ENCODE data around the gene CPT1A. TPM values are rescaled to one million over a fixed set of nuclear protein-coding genes. Genes with fewer than 3 reads are reported as not detected.

Gene CPT1A
- total and polyA plus RNA-seq, 10 of the 15 experiments (the other 5 are each of a cell fraction or from before 2014, with no cell fraction given), result 1.1 to 17.5 (median 6.0) TPM

GRCh38 chr11:68831124-68831523, 10.6 kb downstream of the CPT1A start:
- peaks cover 3% of the 10 kb centered on the region; the same call in 1 of the 2 replicates for H3K79me2 ChIP-seq (ENCODE audit: control insufficient read depth, insufficient read depth, low read length)
- ChIA-PET CTCF (no interaction called here), POLR2A (no interaction called here), RAD21 (ENCODE audit: unreplicated experiment) (no interaction called here), SMC1A (ENCODE audit: uncharacterized antibody, unreplicated experiment) (no interaction called here)
- no peaks in the 10 kb centered on the region for H3K27me3 ChIP-seq (replicated peaks in 1 of 2; ENCODE audit: control insufficient read depth in 2 of 2, insufficient read depth in 2 of 2, low read length in 1 of 2)
- H4K20me1 ChIP-seq (ENCODE audit: control insufficient read depth, insufficient read depth), result no peaks in the 10 kb centered on the region
- intact Hi-C loops (cut with micrococcal nuclease; ENCODE audit: unreplicated experiment) (no loop called here), in situ Hi-C loops (cut with MboI) (no loop called here)
- ATAC-seq, result no peak
- no peaks in the 10 kb centered on the region for H3K36me3 ChIP-seq (ENCODE audit: control insufficient read depth in 2 of 2, insufficient read depth in 2 of 2, low read length in 1 of 2)
- H3K4me3 ChIP-seq, result no peak overlapping the region
- H3K4me1 ChIP-seq (ENCODE audit: control insufficient read depth, insufficient read depth, low read length), result peaks cover 13% of the 10 kb centered on the region
- no TSS peak for BruUV-seq (replicated peaks)
- H2AFZ ChIP-seq (ENCODE audit: control insufficient read depth, low read depth, low read length), result no peak overlapping the region
- H3K4me2 ChIP-seq (ENCODE audit: control insufficient read depth, insufficient read depth), result no peak overlapping the region
- no peak for DNase-seq (ENCODE audit: low read depth, low spot score)
- no peak overlapping the region for H3K27ac ChIP-seq (ENCODE audit: control insufficient read depth, insufficient read depth)
- no peak for FAIRE-seq
- TF ChIP-seq ZZZ3 (IDR thresholded peaks at IDR 0.05; ENCODE audit: control insufficient read depth, insufficient read length, low read depth), result no peak
- TF ChIP-seq NRF1 (conservative IDR thresholded peaks at IDR 0.05; ENCODE audit: low read depth, low read length), result no peak
- TF ChIP-seq ETV6 (conservative IDR thresholded peaks at IDR 0.05 in 1 of 2, IDR thresholded peaks at IDR 0.05 in 1 of 2; ENCODE audit: borderline replicate concordance in 1 of 2, low read depth in 1 of 2), result no peak
- TF ChIP-seq EED (IDR thresholded peaks at IDR 0.05; ENCODE audit: low read depth), result no peak
- no peak for TF ChIP-seq PAX8 (IDR thresholded peaks at IDR 0.05)
- TF ChIP-seq CREB1 (IDR thresholded peaks at IDR 0.05; ENCODE audit: low read depth), result no peak
- no peak for TF ChIP-seq MTA2 (IDR thresholded peaks at IDR 0.05; ENCODE audit: low read depth)
- TF ChIP-seq, protein P1, sequence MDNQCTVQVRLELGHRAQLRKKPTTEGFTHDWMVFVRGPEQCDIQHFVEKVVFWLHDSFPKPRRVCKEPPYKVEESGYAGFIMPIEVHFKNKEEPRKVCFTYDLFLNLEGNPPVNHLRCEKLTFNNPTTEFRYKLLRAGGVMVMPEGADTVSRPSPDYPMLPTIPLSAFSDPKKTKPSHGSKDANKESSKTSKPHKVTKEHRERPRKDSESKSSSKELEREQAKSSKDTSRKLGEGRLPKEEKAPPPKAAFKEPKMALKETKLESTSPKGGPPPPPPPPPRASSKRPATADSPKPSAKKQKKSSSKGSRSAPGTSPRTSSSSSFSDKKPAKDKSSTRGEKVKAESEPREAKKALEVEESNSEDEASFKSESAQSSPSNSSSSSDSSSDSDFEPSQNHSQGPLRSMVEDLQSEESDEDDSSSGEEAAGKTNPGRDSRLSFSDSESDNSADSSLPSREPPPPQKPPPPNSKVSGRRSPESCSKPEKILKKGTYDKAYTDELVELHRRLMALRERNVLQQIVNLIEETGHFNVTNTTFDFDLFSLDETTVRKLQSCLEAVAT (IDR thresholded peaks at IDR 0.05), result no peak
- no peak for TF ChIP-seq RFX5 (IDR thresholded peaks at IDR 0.05; ENCODE audit: low read depth, low read length)
- TF ChIP-seq CEBPB (IDR thresholded peaks at IDR 0.05; ENCODE audit: borderline replicate concordance in 1 of 2, low read depth in 2 of 2, low read length in 2 of 2), result no peak
- no peak for TF ChIP-seq NFYA (IDR thresholded peaks at IDR 0.05; ENCODE audit: borderline replicate concordance, low read depth, low read length)
- no peak for TF ChIP-seq E2F4 (IDR thresholded peaks at IDR 0.05; ENCODE audit: low read depth, low read length)
- no peak for TF ChIP-seq IKZF1 (conservative IDR thresholded peaks at IDR 0.05)
- TF ChIP-seq, protein P2, sequence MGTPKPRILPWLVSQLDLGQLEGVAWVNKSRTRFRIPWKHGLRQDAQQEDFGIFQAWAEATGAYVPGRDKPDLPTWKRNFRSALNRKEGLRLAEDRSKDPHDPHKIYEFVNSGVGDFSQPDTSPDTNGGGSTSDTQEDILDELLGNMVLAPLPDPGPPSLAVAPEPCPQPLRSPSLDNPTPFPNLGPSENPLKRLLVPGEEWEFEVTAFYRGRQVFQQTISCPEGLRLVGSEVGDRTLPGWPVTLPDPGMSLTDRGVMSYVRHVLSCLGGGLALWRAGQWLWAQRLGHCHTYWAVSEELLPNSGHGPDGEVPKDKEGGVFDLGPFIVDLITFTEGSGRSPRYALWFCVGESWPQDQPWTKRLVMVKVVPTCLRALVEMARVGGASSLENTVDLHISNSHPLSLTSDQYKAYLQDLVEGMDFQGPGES (IDR thresholded peaks at IDR 0.05), result no peak
- TF ChIP-seq TCF12 (IDR thresholded peaks at IDR 0.05; ENCODE audit: low read depth, low read length), result no peak
- no peak for TF ChIP-seq PML (IDR thresholded peaks at IDR 0.05; ENCODE audit: low read length)
- no peak for TF ChIP-seq BRCA1 (IDR thresholded peaks at IDR 0.05; ENCODE audit: low read depth, low read length)
- no peak for TF ChIP-seq WRNIP1 (IDR thresholded peaks at IDR 0.05; ENCODE audit: borderline replicate concordance, low read depth, low read length)
- TF ChIP-seq GABPA (IDR thresholded peaks at IDR 0.05; ENCODE audit: low read depth), result no peak
- TF ChIP-seq BMI1 (IDR thresholded peaks at IDR 0.05; ENCODE audit: borderline replicate concordance), result no peak
- WGBS (ENCODE audit: insufficient coverage, insufficient replicate concordance, low lambda C conversion rate, missing lambda C conversion rate), result 84% methylated on average over 5 of the region's 5 CpGs
- no peaks in the 10 kb centered on the region for H3K9me3 ChIP-seq (replicated peaks; ENCODE audit: control insufficient read depth, insufficient read depth, low read length)
- H3K9ac ChIP-seq (ENCODE audit: control insufficient read depth, insufficient read depth, low read length), result no peak overlapping the region
